Esophagus squamous epithelium (tissue), 4 donors: Measurements from ENCODE around the gene AJUBA.

Experiments
- CTCF ChIP-seq, 6 experiments: fragments of 450-650 bp in 4 of 6; fragments of 200-600 bp in 2 of 6; sonication (generic) in 2 of 6; IDR thresholded peaks; one replicate each; pipeline ENCODE4 v1.5.1; 2016 to 2019; ENCODE audit warnings: antibody characterized with exemption in 6 of 6, mild to moderate bottlenecking in 4 of 6, moderate library complexity in 4 of 6
- POLR2A ChIP-seq, 4 donors: fragments of 450-650 bp; IDR thresholded peaks; one replicate each; pipeline ENCODE4 v1.6.1; 2017; ENCODE audit warnings: antibody characterized with exemption in 4 of 4, mild to moderate bottlenecking in 4 of 4, moderate library complexity in 3 of 4

- no peak for TF ChIP-seq CTCF (IDR thresholded peaks at IDR 0.05)
- no peak for TF ChIP-seq POLR2A (IDR thresholded peaks at IDR 0.05)
Measured at GRCh38 chr14:22932146-22932545, 50.2 kb downstream of the AJUBA start.
